ENCODE results near the gene UQCR10. TPM values are rescaled to one million over a fixed set of nuclear protein-coding genes. Genes with fewer than 3 reads are reported as not detected.

UQCR10 gene
- total and polyA plus RNA-seq, 2 donors from 2014 or later: 78.7 to 479 TPM

DNA sequence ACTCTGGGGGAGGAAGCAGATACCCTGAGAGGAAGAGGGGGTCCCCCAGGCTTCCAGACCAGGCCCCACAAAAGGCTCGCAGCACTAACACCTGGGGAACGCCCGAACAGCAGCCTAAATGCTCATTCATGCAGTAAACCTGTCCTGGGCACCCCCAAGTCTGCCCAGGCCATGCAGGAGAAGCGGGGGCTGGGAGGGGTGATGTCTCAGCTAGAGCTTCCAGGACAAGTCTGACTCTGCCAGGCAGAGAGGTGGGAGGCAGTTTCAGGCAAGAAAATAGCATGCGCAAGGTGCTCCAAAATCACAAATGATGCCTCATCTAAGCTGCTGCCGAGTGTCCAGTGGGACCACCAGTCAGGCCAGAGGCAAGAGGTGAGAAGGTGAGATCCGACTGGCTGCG is 32.8 kb upstream of the UQCR10 start:
- TF ChIP-seq CTCF (IDR thresholded peaks at IDR 0.05; ENCODE audit: borderline replicate concordance, extremely low read depth, insufficient read depth): no peak
- Histone ChIP-seq H3K36me3 (ENCODE audit: control insufficient read depth in 2 of 3, insufficient read depth in 3 of 3, low read length in 3 of 3) (no peaks in the 10 kb centered on the region), H3K27me3 (ENCODE audit: control insufficient read depth, insufficient read depth, low read length) (no peaks in the 10 kb centered on the region), H3K9me3 (ENCODE audit: control insufficient read depth in 2 of 3, insufficient read depth in 1 of 3, low read length in 3 of 3) (no peaks in the 10 kb centered on the region), H3K4me1 (ENCODE audit: control insufficient read depth in 2 of 3, insufficient read depth in 2 of 3, low read depth in 1 of 3, low read length in 3 of 3) (no peaks in the 10 kb centered on the region), H3K9ac (ENCODE audit: low read length in 3 of 3) (no peak overlapping the region), H3K27ac (ENCODE audit: low read depth in 2 of 2, low read length in 2 of 2) (no peak overlapping the region), H3K4me3 (ENCODE audit: low read length in 3 of 3) (no peak overlapping the region)
- FAIRE-seq: no peak
- no peak for DNase-seq
- intact Hi-C loops (cut with DNase I): no loop called here

DNA sequence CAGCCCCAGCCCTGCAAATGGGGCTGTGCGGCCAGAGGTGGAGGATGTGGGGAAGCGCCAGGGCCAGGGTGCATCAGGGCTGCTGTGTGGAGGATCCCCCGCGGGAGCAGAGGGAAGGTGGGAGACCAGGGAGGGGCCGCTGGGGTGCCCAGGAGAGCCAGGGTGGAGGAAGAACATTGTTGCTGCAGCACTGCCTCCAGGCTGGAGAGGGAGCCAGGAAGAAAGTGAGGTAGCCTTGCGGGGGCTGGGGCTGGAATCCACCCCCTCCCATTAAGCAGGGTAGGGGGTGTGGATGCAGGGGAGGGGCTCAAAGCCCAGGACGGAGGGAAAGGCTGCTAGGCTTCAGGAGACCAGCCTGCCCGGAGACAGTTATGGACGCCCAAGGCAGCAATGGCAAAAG is 32.3 kb upstream of the UQCR10 start:
- Histone ChIP-seq H3K9me3 (ENCODE audit: control insufficient read depth in 2 of 3, insufficient read depth in 1 of 3, low read length in 3 of 3) (no peaks in the 10 kb centered on the region), H3K27ac (ENCODE audit: low read depth in 2 of 2, low read length in 2 of 2) (no peak overlapping the region), H3K4me3 (ENCODE audit: low read length in 3 of 3) (no peak overlapping the region), H3K4me1 (ENCODE audit: control insufficient read depth in 2 of 3, insufficient read depth in 2 of 3, low read depth in 1 of 3, low read length in 3 of 3) (no peaks in the 10 kb centered on the region), H3K27me3 (ENCODE audit: control insufficient read depth, insufficient read depth, low read length) (no peaks in the 10 kb centered on the region), H3K36me3 (ENCODE audit: control insufficient read depth in 2 of 3, insufficient read depth in 3 of 3, low read length in 3 of 3) (no peaks in the 10 kb centered on the region), H3K9ac (ENCODE audit: low read length in 3 of 3) (no peak overlapping the region)
- DNase-seq: peak in 2 of 5 donors; percentile 24 to 29
- intact Hi-C loops (cut with DNase I): no loop called here
- no peak for TF ChIP-seq CTCF (IDR thresholded peaks at IDR 0.05; ENCODE audit: borderline replicate concordance, extremely low read depth, insufficient read depth)
- FAIRE-seq: no peak

GRCh38 chr22:29735416-29735815 is 31.8 kb upstream of the UQCR10 start:
- H3K9ac ChIP-seq (ENCODE audit: low read length in 3 of 3): no peak overlapping the region
- FAIRE-seq (no peak), DNase-seq (no peak)
- TF ChIP-seq CTCF (IDR thresholded peaks at IDR 0.05; ENCODE audit: borderline replicate concordance, extremely low read depth, insufficient read depth): no peak
- H3K36me3 ChIP-seq (ENCODE audit: control insufficient read depth in 2 of 3, insufficient read depth in 3 of 3, low read length in 3 of 3): peaks cover 0 to 4% (median 0%) of the 10 kb centered on the region in 3 donors
- H3K9me3 ChIP-seq (ENCODE audit: control insufficient read depth in 2 of 3, insufficient read depth in 1 of 3, low read length in 3 of 3): no peaks in the 10 kb centered on the region
- intact Hi-C loops (cut with DNase I): no loop called here
- no peaks in the 10 kb centered on the region for H3K4me1 ChIP-seq (ENCODE audit: control insufficient read depth in 2 of 3, insufficient read depth in 2 of 3, low read depth in 1 of 3, low read length in 3 of 3)
- H3K27me3 ChIP-seq (ENCODE audit: control insufficient read depth, insufficient read depth, low read length): no peaks in the 10 kb centered on the region
- H3K27ac ChIP-seq (ENCODE audit: low read depth in 2 of 2, low read length in 2 of 2): no peak overlapping the region
- no peak overlapping the region for H3K4me3 ChIP-seq (ENCODE audit: low read length in 3 of 3)
